ENCODE data around the gene CD52.
A peak's percentile ranks its signal among the peaks of the same experiment; 100 is the strongest.

Gene CD52

DNA sequence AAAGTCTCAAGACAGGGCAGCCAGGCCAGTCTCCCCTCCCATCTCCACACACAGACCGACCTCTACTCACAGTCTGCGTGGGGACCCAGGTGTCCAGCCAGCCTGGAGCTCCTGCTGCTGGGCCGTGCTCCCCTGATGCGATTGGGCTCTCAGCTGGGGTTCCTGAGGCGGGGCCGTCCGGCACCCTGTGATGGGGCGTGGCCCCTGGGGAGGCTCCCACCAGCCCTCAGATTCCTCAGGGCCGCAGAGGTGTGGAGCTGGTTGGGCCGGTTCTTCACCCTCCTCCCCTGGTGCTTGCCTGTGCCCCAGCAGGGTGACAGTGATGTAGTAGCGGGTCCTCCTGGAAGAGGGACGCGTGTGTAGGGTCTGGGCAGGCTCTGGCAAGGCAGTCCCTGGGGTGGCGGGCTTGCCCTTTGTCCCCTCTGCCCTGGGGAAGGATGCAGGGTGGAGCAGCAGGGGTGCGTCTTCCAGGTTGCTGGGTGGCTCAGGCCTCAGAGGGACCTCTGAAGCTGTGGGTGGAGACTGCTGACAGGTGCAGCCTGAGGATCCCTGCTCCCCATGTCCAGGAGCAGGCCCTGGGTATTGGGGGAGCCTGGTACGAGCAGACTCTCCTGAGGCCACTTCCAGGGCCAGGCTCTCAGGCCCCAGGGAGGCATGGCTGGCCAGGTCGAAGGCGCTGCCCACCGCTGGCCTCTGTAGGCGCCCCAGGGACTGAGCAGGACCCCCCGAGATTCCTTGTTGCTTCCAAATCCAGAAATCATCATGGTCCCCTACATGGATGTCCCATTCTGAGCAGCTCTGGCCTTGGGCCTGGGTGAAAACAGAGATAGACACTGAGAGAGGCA, 36.4 kb downstream of the CD52 start, which contains the start of gene CRYBG2:
Gene CRYBG2, minus strand, starts transcription at position 155 of the 845 bp plus-strand sequence. CDS start 7,473 bp downstream, outside the sequence.
- Histone ChIP-seq H3K9ac (ENCODE audit: low read depth in 1 of 2, low read length in 2 of 2) (peak within 1 kb of the TSS; percentile 8 to 73), H3K36me3 (ENCODE audit: control insufficient read depth in 2 of 2, insufficient read depth in 2 of 2, low read length in 2 of 2) (no peaks in the 10 kb centered on the region), H3K4me1 (ENCODE audit: control insufficient read depth in 2 of 2, insufficient read depth in 2 of 2, low read length in 2 of 2) (peaks cover 41 to 59% of the 10 kb centered on the region in 2 donors), H3K27me3 (ENCODE audit: control insufficient read depth in 2 of 2, insufficient read depth in 2 of 2, low read length in 2 of 2) (no peaks in the 10 kb centered on the region), H3K27ac (ENCODE audit: low read depth in 2 of 2, low read length in 2 of 2) (peak within 1 kb of the TSS; percentile 77 to 79), H3K4me3 (ENCODE audit: low read length in 2 of 2) (peak within 1 kb of the TSS; percentile 52 to 61), H3K9me3 (ENCODE audit: control insufficient read depth in 2 of 2, low read length in 2 of 2) (no peaks in the 10 kb centered on the region)

DNA sequence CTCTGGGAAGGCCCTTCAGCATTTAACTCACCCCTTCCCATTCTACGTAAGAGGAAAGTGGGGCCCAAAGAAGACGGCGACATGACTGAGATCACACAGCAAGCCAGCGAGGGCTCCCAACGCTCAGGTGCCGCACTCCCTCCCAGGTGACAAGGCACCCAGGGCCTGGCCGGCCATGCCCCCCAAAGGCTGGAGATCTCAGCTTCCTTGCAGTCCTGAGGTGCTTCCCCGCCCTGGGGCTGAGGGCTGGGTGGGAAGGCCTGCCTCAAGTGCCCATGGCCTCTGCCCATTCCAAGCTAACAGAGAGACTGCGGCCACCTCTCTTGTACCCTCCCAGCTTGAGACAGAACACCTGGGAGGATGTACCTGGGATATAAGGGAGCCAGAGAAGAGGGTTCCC, 37.2 kb downstream of the CD52 start:
- Histone ChIP-seq H3K27ac (ENCODE audit: low read depth in 2 of 2, low read length in 2 of 2) (peak overlapping the region; percentile 77 to 79), H3K4me3 (ENCODE audit: low read length in 2 of 2) (no peak overlapping the region)

DNA sequence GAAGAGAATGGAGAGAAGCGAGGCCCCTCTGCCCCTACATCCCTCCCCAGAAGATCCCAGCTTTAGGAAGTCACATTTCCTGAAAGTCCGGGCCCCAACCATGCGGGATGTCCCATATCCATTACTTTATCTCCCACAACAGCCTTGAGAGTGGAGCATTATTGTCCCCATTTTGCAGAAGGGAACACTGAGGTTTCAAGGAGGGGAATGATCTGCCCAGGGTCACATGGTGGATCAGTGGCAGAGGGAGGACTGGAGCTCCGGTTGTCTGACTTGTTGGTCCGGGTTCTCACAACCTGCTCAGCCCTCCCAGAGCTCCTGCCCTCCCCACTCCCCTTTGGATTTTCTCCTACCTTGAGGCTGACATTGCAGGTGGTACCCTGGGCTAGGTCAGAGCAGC, 38.3 kb downstream of the CD52 start:
- Histone ChIP-seq H3K9ac (ENCODE audit: low read depth in 1 of 2, low read length in 2 of 2) (no peak overlapping the region), H3K27ac (ENCODE audit: low read depth in 2 of 2, low read length in 2 of 2) (peak overlapping the region; percentile 56 to 65), H3K36me3 (ENCODE audit: control insufficient read depth in 2 of 2, insufficient read depth in 2 of 2, low read length in 2 of 2) (no peaks in the 10 kb centered on the region), H3K27me3 (ENCODE audit: control insufficient read depth in 2 of 2, insufficient read depth in 2 of 2, low read length in 2 of 2) (peaks cover 7 to 8% of the 10 kb centered on the region in 2 donors), H3K4me1 (ENCODE audit: control insufficient read depth in 2 of 2, insufficient read depth in 2 of 2, low read length in 2 of 2) (peaks cover 53 to 68% of the 10 kb centered on the region in 2 donors), H3K9me3 (ENCODE audit: control insufficient read depth in 2 of 2, low read length in 2 of 2) (no peaks in the 10 kb centered on the region), H3K4me3 (ENCODE audit: low read length in 2 of 2) (no peak overlapping the region)

More for the DNA sequence above, 37.2 kb downstream of the CD52 start:
- peak overlapping the region; percentile 8 to 73 for H3K9ac ChIP-seq (ENCODE audit: low read depth in 1 of 2, low read length in 2 of 2)
- no peaks in the 10 kb centered on the region for H3K36me3 ChIP-seq (ENCODE audit: control insufficient read depth in 2 of 2, insufficient read depth in 2 of 2, low read length in 2 of 2)
- H3K4me1 ChIP-seq (ENCODE audit: control insufficient read depth in 2 of 2, insufficient read depth in 2 of 2, low read length in 2 of 2), result peaks cover 45 to 65% of the 10 kb centered on the region in 2 donors
- no peaks in the 10 kb centered on the region for H3K9me3 ChIP-seq (ENCODE audit: control insufficient read depth in 2 of 2, low read length in 2 of 2)
- H3K27me3 ChIP-seq (ENCODE audit: control insufficient read depth in 2 of 2, insufficient read depth in 2 of 2, low read length in 2 of 2), result no peaks in the 10 kb centered on the region

DNA sequence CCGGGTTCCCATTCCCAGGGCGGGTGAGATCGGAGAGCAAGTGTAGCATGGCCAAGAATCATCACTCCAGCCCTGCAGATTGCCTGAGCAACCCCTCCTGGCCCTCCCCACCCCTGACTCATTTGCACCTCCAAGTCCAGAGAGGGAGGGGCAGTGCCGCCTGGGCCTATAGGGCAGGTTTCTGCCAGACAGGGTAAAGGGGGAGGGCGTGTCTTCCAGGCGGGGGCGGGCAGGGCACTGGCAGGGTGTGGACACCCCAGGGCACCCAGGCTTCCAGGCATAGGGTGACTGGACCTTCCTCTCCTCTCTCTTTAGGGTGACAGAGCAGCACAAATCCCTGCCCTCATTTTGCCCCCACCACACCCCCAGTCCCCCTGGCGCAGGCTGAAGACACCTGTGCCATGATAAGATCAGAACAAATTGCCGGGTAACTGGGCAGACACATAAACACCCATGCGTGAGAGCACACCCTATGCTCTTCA, 39.4 kb downstream of the CD52 start:
- H3K27ac ChIP-seq (ENCODE audit: low read depth in 2 of 2, low read length in 2 of 2), result peak overlapping the region; percentile 72 to 88
- H3K4me1 ChIP-seq (ENCODE audit: control insufficient read depth in 2 of 2, insufficient read depth in 2 of 2, low read length in 2 of 2), result peaks cover 53 to 67% of the 10 kb centered on the region in 2 donors
- peaks cover 13% of the 10 kb centered on the region in 2 donors for H3K27me3 ChIP-seq (ENCODE audit: control insufficient read depth in 2 of 2, insufficient read depth in 2 of 2, low read length in 2 of 2)
- H3K4me3 ChIP-seq (ENCODE audit: low read length in 2 of 2), result no peak overlapping the region
- no peaks in the 10 kb centered on the region for H3K36me3 ChIP-seq (ENCODE audit: control insufficient read depth in 2 of 2, insufficient read depth in 2 of 2, low read length in 2 of 2)
- peak overlapping the region; percentile 32 to 46 for H3K9ac ChIP-seq (ENCODE audit: low read depth in 1 of 2, low read length in 2 of 2)
- no peaks in the 10 kb centered on the region for H3K9me3 ChIP-seq (ENCODE audit: control insufficient read depth in 2 of 2, low read length in 2 of 2)

DNA sequence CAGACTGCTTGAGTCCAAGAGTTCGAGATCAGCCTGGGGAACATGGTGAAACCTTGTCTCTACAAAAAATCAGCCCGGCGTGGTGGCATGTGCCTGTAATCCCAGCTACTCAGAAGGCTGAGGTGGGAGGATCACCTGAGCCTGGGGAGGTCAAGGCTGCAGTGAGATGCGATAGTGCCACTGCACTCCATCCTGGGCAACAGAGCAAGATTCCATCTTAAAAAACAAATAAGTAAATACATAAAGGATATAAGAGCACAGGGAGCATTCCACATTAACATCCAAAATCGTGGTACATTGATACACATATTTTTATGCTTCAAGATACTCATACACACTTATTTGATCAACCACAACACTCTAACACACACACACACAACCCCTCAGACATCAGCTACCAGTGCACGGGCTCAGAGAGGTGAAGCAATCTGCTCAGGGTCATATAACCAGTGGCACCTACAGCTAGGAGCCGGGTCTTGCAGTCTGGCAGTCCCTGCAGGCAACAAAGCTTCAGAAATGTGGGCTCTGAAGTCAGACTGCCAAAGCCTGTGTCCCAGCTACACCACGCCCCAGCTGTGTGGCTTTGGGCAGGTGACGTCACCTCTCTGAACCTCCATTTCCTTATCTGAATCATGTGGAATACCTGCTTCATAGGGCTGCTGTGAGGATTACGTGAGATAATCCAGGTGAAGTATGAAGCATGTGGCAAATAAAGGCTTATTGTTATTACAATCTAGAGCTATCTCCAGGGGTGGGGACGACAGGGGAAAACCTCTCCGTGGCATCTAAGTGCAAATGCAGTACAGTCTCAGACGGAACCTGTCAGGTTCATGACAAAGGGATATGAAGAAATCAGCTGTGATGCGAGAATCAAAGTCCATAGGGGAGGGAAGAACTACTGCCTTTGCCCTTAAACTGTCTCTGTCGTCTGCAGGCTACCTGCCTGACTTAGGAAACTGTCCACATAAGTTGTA, 40.9 kb downstream of the CD52 start:
- peaks cover 53 to 64% of the 10 kb centered on the region in 2 donors for H3K4me1 ChIP-seq (ENCODE audit: control insufficient read depth in 2 of 2, insufficient read depth in 2 of 2, low read length in 2 of 2)
- peaks cover 15 to 17% of the 10 kb centered on the region in 2 donors for H3K27me3 ChIP-seq (ENCODE audit: control insufficient read depth in 2 of 2, insufficient read depth in 2 of 2, low read length in 2 of 2)
- peak overlapping the region; percentile 29 to 76 for H3K9ac ChIP-seq (ENCODE audit: low read depth in 1 of 2, low read length in 2 of 2)
- H3K9me3 ChIP-seq (ENCODE audit: control insufficient read depth in 2 of 2, low read length in 2 of 2), result no peaks in the 10 kb centered on the region
- peak overlapping the region; percentile 13 to 53 for H3K4me3 ChIP-seq (ENCODE audit: low read length in 2 of 2)
- peak overlapping the region; percentile 72 to 88 for H3K27ac ChIP-seq (ENCODE audit: low read depth in 2 of 2, low read length in 2 of 2)
- H3K36me3 ChIP-seq (ENCODE audit: control insufficient read depth in 2 of 2, insufficient read depth in 2 of 2, low read length in 2 of 2), result no peaks in the 10 kb centered on the region

DNA sequence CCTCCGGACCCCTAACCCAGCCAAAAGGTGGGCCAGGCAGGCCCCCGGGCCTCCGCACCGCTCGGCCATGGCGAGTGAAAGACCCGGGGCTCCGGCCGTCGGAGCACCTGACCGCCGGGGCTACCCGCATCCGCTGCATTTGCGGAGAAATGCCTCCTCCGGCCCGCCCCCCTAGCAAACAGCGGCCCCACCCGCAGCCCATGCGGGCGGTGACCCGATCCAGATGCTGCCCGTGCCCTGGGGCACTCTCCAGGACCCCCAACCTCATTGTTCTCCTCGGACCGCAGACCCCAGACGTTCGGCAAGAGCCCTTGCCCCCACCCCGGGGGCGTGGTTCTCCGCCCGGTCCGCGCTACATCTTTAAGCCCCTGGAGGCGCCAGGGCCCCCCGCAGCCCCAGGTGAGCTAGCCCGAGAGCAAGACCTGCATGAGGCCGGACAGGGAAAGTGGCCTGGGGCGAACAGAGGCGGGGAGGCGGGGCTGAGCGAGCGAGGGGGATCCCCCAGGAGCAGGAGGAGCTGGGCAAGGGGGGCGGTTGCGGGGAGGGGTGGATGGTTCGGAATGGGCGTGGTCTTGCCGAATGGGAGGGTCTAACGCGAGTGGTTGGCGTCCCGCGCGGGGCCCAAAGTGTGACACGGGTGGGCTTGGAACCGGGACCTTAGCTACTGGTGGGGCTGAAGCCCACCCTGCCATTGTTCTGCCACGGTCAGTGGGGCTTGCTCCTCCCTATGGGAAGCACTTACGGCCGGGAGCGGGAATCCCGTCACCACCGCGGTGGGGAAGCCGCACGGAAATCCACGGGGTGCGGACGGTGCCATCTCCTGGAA, 42.4 kb downstream of the CD52 start:
- Histone ChIP-seq H3K27me3 (ENCODE audit: control insufficient read depth in 2 of 2, insufficient read depth in 2 of 2, low read length in 2 of 2) (peaks cover 15 to 21% of the 10 kb centered on the region in 2 donors), H3K27ac (ENCODE audit: low read depth in 2 of 2, low read length in 2 of 2) (peak overlapping the region; percentile 72 to 88), H3K9me3 (ENCODE audit: control insufficient read depth in 2 of 2, low read length in 2 of 2) (no peaks in the 10 kb centered on the region), H3K9ac (ENCODE audit: low read depth in 1 of 2, low read length in 2 of 2) (peak overlapping the region in 1 of 2 donors; percentile 60), H3K4me3 (ENCODE audit: low read length in 2 of 2) (peak overlapping the region; percentile 53 to 54), H3K4me1 (ENCODE audit: control insufficient read depth in 2 of 2, insufficient read depth in 2 of 2, low read length in 2 of 2) (peaks cover 38 to 50% of the 10 kb centered on the region in 2 donors), H3K36me3 (ENCODE audit: control insufficient read depth in 2 of 2, insufficient read depth in 2 of 2, low read length in 2 of 2) (no peaks in the 10 kb centered on the region)

DNA sequence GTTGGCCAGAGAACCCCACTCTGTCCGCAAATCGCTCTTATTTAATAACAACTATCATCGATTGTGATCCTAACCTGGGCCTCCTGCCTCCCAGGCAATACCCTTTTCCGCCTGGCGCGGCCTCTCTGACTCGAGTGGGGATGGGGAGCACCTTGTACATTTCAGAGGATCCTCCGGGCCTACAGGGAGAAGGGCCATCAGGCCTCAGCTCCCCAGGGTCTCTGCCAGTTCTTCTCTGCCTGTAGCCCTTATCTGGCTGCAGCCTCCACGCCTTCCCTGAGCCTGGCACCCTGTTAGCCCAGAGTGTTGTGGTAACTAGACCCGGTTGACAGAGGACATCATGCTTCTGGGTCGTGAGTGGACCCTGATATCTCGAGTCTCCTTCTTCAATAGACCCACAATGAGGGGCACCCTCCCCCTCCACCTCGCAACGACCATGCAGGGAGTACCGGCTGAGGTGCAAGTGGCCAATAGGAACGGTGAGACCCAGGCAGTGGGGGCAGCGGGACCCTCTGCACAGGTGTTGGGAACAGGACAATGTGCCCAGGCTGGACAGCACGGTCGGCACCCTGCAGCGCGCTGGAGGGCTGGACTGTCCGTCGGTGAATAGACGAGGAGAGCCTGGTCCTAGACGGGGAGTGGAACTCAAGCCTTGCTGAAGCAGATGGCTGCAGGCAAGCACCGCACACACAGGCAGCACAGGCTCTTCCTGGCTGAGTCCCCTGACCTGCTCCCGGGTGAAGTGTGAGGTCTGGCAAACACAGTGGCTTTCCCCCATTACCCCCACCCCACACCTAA, 43.2 kb downstream of the CD52 start:
- Histone ChIP-seq H3K27me3 (ENCODE audit: control insufficient read depth in 2 of 2, insufficient read depth in 2 of 2, low read length in 2 of 2) (peaks cover 15 to 21% of the 10 kb centered on the region in 2 donors), H3K4me3 (ENCODE audit: low read length in 2 of 2) (peak overlapping the region; percentile 53 to 54)

DNA sequence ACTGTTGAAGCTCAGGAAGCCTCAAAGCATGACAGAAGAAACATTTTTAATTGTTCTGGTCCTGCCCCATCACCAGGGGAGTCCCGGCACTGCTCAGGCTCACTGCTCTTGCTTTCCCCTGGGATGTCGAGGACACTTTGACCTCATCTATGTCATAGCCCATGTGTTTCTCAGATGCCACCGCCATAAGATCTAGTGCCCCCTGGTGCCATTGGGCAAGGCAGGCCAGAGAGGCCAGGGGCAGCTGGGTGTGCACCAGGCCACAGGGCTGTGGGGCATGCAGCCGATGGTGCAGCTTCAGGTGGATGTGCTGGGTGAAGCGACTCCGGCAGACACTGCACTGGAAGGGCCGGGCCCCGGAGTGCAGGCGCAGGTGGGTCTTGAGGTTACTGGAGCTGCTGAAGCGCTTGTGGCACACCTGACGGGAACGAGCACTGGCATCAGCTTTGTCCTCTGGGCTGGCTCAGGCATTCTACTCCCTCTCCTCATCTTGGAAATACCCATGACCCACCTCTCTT, 43.9 kb downstream of the CD52 start:
- peaks cover 15 to 21% of the 10 kb centered on the region in 2 donors for H3K27me3 ChIP-seq (ENCODE audit: control insufficient read depth in 2 of 2, insufficient read depth in 2 of 2, low read length in 2 of 2)
- no peak overlapping the region for H3K9ac ChIP-seq (ENCODE audit: low read depth in 1 of 2, low read length in 2 of 2)
- H3K27ac ChIP-seq (ENCODE audit: low read depth in 2 of 2, low read length in 2 of 2), result no peak overlapping the region
- H3K4me1 ChIP-seq (ENCODE audit: control insufficient read depth in 2 of 2, insufficient read depth in 2 of 2, low read length in 2 of 2), result peaks cover 29 to 36% of the 10 kb centered on the region in 2 donors
- H3K4me3 ChIP-seq (ENCODE audit: low read length in 2 of 2), result no peak overlapping the region
- no peaks in the 10 kb centered on the region for H3K9me3 ChIP-seq (ENCODE audit: control insufficient read depth in 2 of 2, low read length in 2 of 2)
- H3K36me3 ChIP-seq (ENCODE audit: control insufficient read depth in 2 of 2, insufficient read depth in 2 of 2, low read length in 2 of 2), result no peaks in the 10 kb centered on the region

More for the DNA sequence above, 43.2 kb downstream of the CD52 start:
- H3K9ac ChIP-seq (ENCODE audit: low read depth in 1 of 2, low read length in 2 of 2), result peak overlapping the region; percentile 2 to 60
- H3K36me3 ChIP-seq (ENCODE audit: control insufficient read depth in 2 of 2, insufficient read depth in 2 of 2, low read length in 2 of 2), result no peaks in the 10 kb centered on the region
- peaks cover 33 to 43% of the 10 kb centered on the region in 2 donors for H3K4me1 ChIP-seq (ENCODE audit: control insufficient read depth in 2 of 2, insufficient read depth in 2 of 2, low read length in 2 of 2)
- H3K27ac ChIP-seq (ENCODE audit: low read depth in 2 of 2, low read length in 2 of 2), result peak overlapping the region in 1 of 2 donors; percentile 72
- no peaks in the 10 kb centered on the region for H3K9me3 ChIP-seq (ENCODE audit: control insufficient read depth in 2 of 2, low read length in 2 of 2)
